Neural progenitor cell (in vitro differentiated cells): Measurements from ENCODE around the gene CTRB1. TPM values are rescaled to one million over a fixed set of nuclear protein-coding genes. Genes with fewer than 3 reads are reported as not detected.

Experiments used
- DNase-seq: peaks from one replicate; pipeline ENCODE4 v3.0.0-alpha.2; 2016; ENCODE audit warnings: low spot score
- H2AFZ ChIP-seq: fragments of 200-600 bp; sonication (generic); replicated peaks from 2 replicates; pipeline ENCODE4 v1.6.1; 2016; ENCODE audit warnings: antibody characterized with exemption
- H3F3A ChIP-seq: fragments of 200-600 bp; sonication (generic); 2 replicates; pipeline ENCODE4 v1.6.1; 2016; ENCODE audit warnings: antibody characterized with exemption, low read depth
- H3K27ac ChIP-seq: fragments of 200-600 bp; sonication (generic); 2 replicates; pipeline ENCODE4 v1.5.1; 2016; ENCODE audit warnings: mild to moderate bottlenecking
- H3K27me3 ChIP-seq: fragments of 200-600 bp; sonication (generic); 2 replicates; pipeline ENCODE4 v1.6.1; 2016; ENCODE audit warnings: mild to moderate bottlenecking, moderate library complexity
- H3K36me3 ChIP-seq: fragments of 200-600 bp; sonication (generic); 2 replicates; pipeline ENCODE4 v1.5.1; 2016
- H3K4me1 ChIP-seq: fragments of 200-600 bp; sonication (generic); 2 replicates; pipeline ENCODE4 v1.6.1; 2016; ENCODE audit warnings: mixed run types
- H3K4me2 ChIP-seq: fragments of 200-600 bp; sonication (generic); 2 replicates; pipeline ENCODE4 v1.6.1; 2016
- H3K4me3 ChIP-seq: fragments of 200-600 bp; sonication (generic); 2 replicates; pipeline ENCODE4 v1.5.1; 2016
- H3K79me2 ChIP-seq: fragments of 200-600 bp; sonication (generic); 2 replicates; pipeline ENCODE4 v1.6.1; 2016; ENCODE audit warnings: low read depth
- H3K9ac ChIP-seq: fragments of 200-600 bp; sonication (generic); 2 replicates; pipeline ENCODE4 v1.6.1; 2016
- H3K9me3 ChIP-seq: fragments of 200-600 bp; sonication (generic); 2 replicates; pipeline ENCODE4 v1.5.1; 2016; ENCODE audit warnings: low read depth
- H4K20me1 ChIP-seq: fragments of 200-600 bp; sonication (generic); 2 replicates; pipeline ENCODE4 v1.6.1; 2016; ENCODE audit warnings: low read depth
- H3K27ac Mint-ChIP-seq: 3 replicates; pipeline ENCODE4 v1.8.0; 2021; ENCODE audit warnings: mixed read lengths
- H3K27me3 Mint-ChIP-seq: 2 replicates; pipeline ENCODE4 v1.8.0; 2022; ENCODE audit warnings: low read depth, mild to moderate bottlenecking, inconsistent platforms, moderate library complexity, mixed read lengths; ENCODE audit not compliant: insufficient read depth
- H3K36me3 Mint-ChIP-seq: 3 replicates; pipeline ENCODE4 v1.8.0; 2021; ENCODE audit warnings: mixed read lengths
- H3K4me1 Mint-ChIP-seq: 3 replicates; pipeline ENCODE4 v1.8.0; 2021; ENCODE audit warnings: mixed read lengths
- H3K4me3 Mint-ChIP-seq: 3 replicates; pipeline ENCODE4 v1.8.0; 2021; ENCODE audit warnings: mild to moderate bottlenecking, moderate library complexity, mixed read lengths
- H3K9me3 Mint-ChIP-seq: 3 replicates; pipeline ENCODE4 v1.8.0; 2020; ENCODE audit warnings: mixed read lengths
- CTCF ChIP-seq: fragments of 200-600 bp; sonication (generic); IDR thresholded peaks from 2 replicates; pipeline ENCODE4 v1.5.1; 2017; ENCODE audit warnings: antibody characterized with exemption, mild to moderate bottlenecking
- EZH2 ChIP-seq: fragments of 200-600 bp; sonication (generic); IDR thresholded peaks from 2 replicates; pipeline ENCODE4 v1.6.1; 2017; ENCODE audit warnings: antibody characterized with exemption, mild to moderate bottlenecking, moderate library complexity
- EZH2phosphoT487 ChIP-seq: fragments of 200-600 bp; sonication (generic); IDR thresholded peaks from 2 replicates; pipeline ENCODE4 v1.6.1; 2017; ENCODE audit warnings: antibody characterized with exemption
- total RNA-seq: library from RNA; depleted of rRNA; stranded (reverse); fragments of >200 nt; gene quantifications from 2 replicates; pipeline ENCODE4 v1.2.3, GENCODE V29; 2015; ENCODE audit warnings: low replicate concordance

The CTRB1 gene
- total RNA-seq, 1 donor from 2014 or later, result not detected

- TF ChIP-seq CTCF (no peak), EZH2phosphoT487 (no peak), EZH2 (no peak)
- Histone ChIP-seq H4K20me1 (no peaks in the 10 kb centered on the region), H3F3A (no peaks in the 10 kb centered on the region), H3K4me2 (no peak overlapping the region), H3K27me3 (no peaks in the 10 kb centered on the region), H3K4me1 (no peaks in the 10 kb centered on the region), H3K4me3 (no peak overlapping the region), H2AFZ (no peak overlapping the region), H3K9ac (no peak overlapping the region), H3K9me3 (no peaks in the 10 kb centered on the region), H3K27ac (no peak overlapping the region), H3K36me3 (no peaks in the 10 kb centered on the region), H3K79me2 (no peaks in the 10 kb centered on the region)
- Mint-ChIP-seq H3K27ac (no peak overlapping the region), H3K9me3 (peaks cover 20% of the 10 kb centered on the region), H3K36me3 (no peaks in the 10 kb centered on the region), H3K27me3 (no peaks in the 10 kb centered on the region), H3K4me3 (no peak overlapping the region), H3K4me1 (no peaks in the 10 kb centered on the region)
- no peak for DNase-seq
Measured at GRCh38 chr16:75188832-75189477, 29.8 kb upstream of the CTRB1 start.

- Histone ChIP-seq H3K79me2 (no peaks in the 10 kb centered on the region), H3K9ac (no peak overlapping the region), H3K4me2 (no peak overlapping the region), H3K27ac (no peak overlapping the region), H3K4me3 (no peak overlapping the region), H3K36me3 (no peaks in the 10 kb centered on the region), H3K9me3 (no peaks in the 10 kb centered on the region), H3F3A (no peaks in the 10 kb centered on the region), H4K20me1 (no peaks in the 10 kb centered on the region), H3K27me3 (no peaks in the 10 kb centered on the region), H2AFZ (no peak overlapping the region), H3K4me1 (no peaks in the 10 kb centered on the region)
- DNase-seq, result no peak
- Mint-ChIP-seq H3K27ac (no peak overlapping the region), H3K36me3 (no peaks in the 10 kb centered on the region), H3K9me3 (peaks cover 20% of the 10 kb centered on the region), H3K27me3 (no peaks in the 10 kb centered on the region), H3K4me1 (no peaks in the 10 kb centered on the region), H3K4me3 (no peak overlapping the region)
- TF ChIP-seq EZH2phosphoT487, result no peak
- no peak for TF ChIP-seq EZH2
- TF ChIP-seq CTCF, result no peak
Measured at GRCh38 chr16:75189638-75190245, 29.0 kb upstream of the CTRB1 start.

- no peak for TF ChIP-seq EZH2phosphoT487
- no peak for TF ChIP-seq CTCF
- no peak for TF ChIP-seq EZH2
- no peak overlapping the region for H2AFZ ChIP-seq
- no peak overlapping the region for H3K4me2 ChIP-seq
- H3K36me3 ChIP-seq, result no peaks in the 10 kb centered on the region
- no peaks in the 10 kb centered on the region for H4K20me1 ChIP-seq
- H3K9ac ChIP-seq, result no peak overlapping the region
- no peaks in the 10 kb centered on the region for H3K9me3 ChIP-seq
- no peaks in the 10 kb centered on the region for H3K4me1 Mint-ChIP-seq
- no peaks in the 10 kb centered on the region for H3K36me3 Mint-ChIP-seq
- H3K27ac ChIP-seq, result no peak overlapping the region
- no peak overlapping the region for H3K4me3 Mint-ChIP-seq
- H3K4me1 ChIP-seq, result no peaks in the 10 kb centered on the region
- no peaks in the 10 kb centered on the region for H3K27me3 ChIP-seq
- H3K9me3 Mint-ChIP-seq, result peaks cover 9% of the 10 kb centered on the region
- H3F3A ChIP-seq, result no peaks in the 10 kb centered on the region
- H3K27me3 Mint-ChIP-seq, result no peaks in the 10 kb centered on the region
- no peak for DNase-seq
- no peak overlapping the region for H3K27ac Mint-ChIP-seq
- no peaks in the 10 kb centered on the region for H3K79me2 ChIP-seq
- H3K4me3 ChIP-seq, result no peak overlapping the region
Measured at GRCh38 chr16:75192606-75193264, 26.1 kb upstream of the CTRB1 start.
